HG03280 (cell line): ENCODE data around the gene TMEM45A.
"Not testable (repeated sequence)": the region's sequence is repeated elsewhere in the genome, so short reads cannot be mapped to it uniquely, and the experiment has no call there.

Source experiments
- ATAC-seq: cut with Tn5 transposase; IDR thresholded peaks from one replicate; pipeline ENCODE4 v1.9.1; 2021; ENCODE audit warnings: mild to moderate bottlenecking, moderate library complexity; ENCODE audit not compliant: unreplicated experiment

TMEM45A gene

GRCh38 chr3:100482176-100482575 is 10.2 kb upstream of the TMEM45A start:
- ATAC-seq, result no peak

GRCh38 chr3:100483529-100483928 is 8.9 kb upstream of the TMEM45A start:
- ATAC-seq, result no peak

- ATAC-seq, result no peak
Observed at GRCh38 chr3:100486808-100487207, 5.6 kb upstream of the TMEM45A start.

GRCh38 chr3:100489118-100489517 is 3.3 kb upstream of the TMEM45A start:
- ATAC-seq, result no peak

GRCh38 chr3:100496711-100497261 is 4.4 kb downstream of the TMEM45A start:
- no peak for ATAC-seq

- no peak for ATAC-seq
Observed at GRCh38 chr3:100499651-100500050, 7.2 kb downstream of the TMEM45A start.

GRCh38 chr3:100500320-100500880 is 8.0 kb downstream of the TMEM45A start:
- no peak for ATAC-seq

- ATAC-seq, result no peak
Observed at GRCh38 chr3:100503448-100503847, 11.0 kb downstream of the TMEM45A start.

GRCh38 chr3:100506355-100506754 is 13.9 kb downstream of the TMEM45A start:
- no peak for ATAC-seq

GRCh38 chr3:100509818-100510217 is 17.4 kb downstream of the TMEM45A start:
- not testable (repeated sequence) for ATAC-seq

- ATAC-seq, result no peak
Observed at GRCh38 chr3:100516232-100516631, 23.8 kb downstream of the TMEM45A start.

GRCh38 chr3:100516838-100517237 is 24.4 kb downstream of the TMEM45A start:
- ATAC-seq, result no peak

- ATAC-seq, result no peak
Observed at GRCh38 chr3:100517276-100517675, 24.9 kb downstream of the TMEM45A start.

- no peak for ATAC-seq
Observed at GRCh38 chr3:100518244-100518643, 25.8 kb downstream of the TMEM45A start.

- ATAC-seq, result no peak
Observed at GRCh38 chr3:100518983-100519382, 26.6 kb downstream of the TMEM45A start.

GRCh38 chr3:100521439-100521845 is 29.0 kb downstream of the TMEM45A start:
- no peak for ATAC-seq

- no peak for ATAC-seq
Observed at GRCh38 chr3:100522125-100522524, 29.7 kb downstream of the TMEM45A start.

- ATAC-seq, result no peak
Observed at GRCh38 chr3:100523050-100523760, 30.8 kb downstream of the TMEM45A start.

GRCh38 chr3:100525753-100526612 is 33.6 kb downstream of the TMEM45A start:
- ATAC-seq, result no peak

GRCh38 chr3:100526613-100527346 is 34.4 kb downstream of the TMEM45A start:
- ATAC-seq, result no peak

- ATAC-seq, result no peak
Observed at GRCh38 chr3:100527347-100527735, 34.9 kb downstream of the TMEM45A start.
